B cell (primary cell): ENCODE results near the gene WNT9B. TPM values are rescaled to one million over a fixed set of nuclear protein-coding genes. Genes with fewer than 3 reads are reported as not detected.

ENCODE experiments used
- ATAC-seq: fragments of 200-7000 bp; cut with Tn5 transposase; one replicate; pipeline ENCODE4 v1.10.0; 2021; ENCODE audit warnings: low read depth, mild to moderate bottlenecking, moderate number of reproducible peaks, moderate library complexity
- CTCF ChIA-PET: fragments of 350-600 bp; sonication (Branson Sonifier 250); formaldehyde crosslinking; loops from one replicate; lab custom pipeline; 2021; ENCODE audit warnings: antibody characterized with exemption, inconsistent platforms; lab: Charles Lee
- POLR2A ChIA-PET: fragments of 350-600 bp; sonication (Branson Sonifier 250); formaldehyde crosslinking; loops from one replicate; lab custom pipeline; 2021; ENCODE audit warnings: antibody characterized with exemption; lab: Charles Lee
- DNase-seq: peaks from one replicate; pipeline ENCODE4 v3.0.0; 2013
- H2AFZ ChIP-seq: 2 replicates; pipeline ENCODE4 v1.6.1; 2012; ENCODE audit warnings: mild to moderate bottlenecking, low read depth, low read length; ENCODE audit not compliant: insufficient read depth, poor library complexity, severe bottlenecking
- H3K27ac ChIP-seq, 2 donors: 1 replicate in 1 of 2; 2 replicates in 1 of 2; pipeline ENCODE4 v1.5.1; 2012 to 2013; ENCODE audit warnings: low read length in 2 of 2, mild to moderate bottlenecking in 2 of 2, moderate library complexity in 1 of 2
- H3K27me3 ChIP-seq, 4 experiments: fragments of 200-600 bp in 1 of 4; sonication (generic) in 1 of 4; replicated peaks in 1 of 4; 1 replicate in 2 of 4; 2 replicates in 2 of 4; pipeline versions ENCODE4 v1.6.1 to v1.7.0; 2013 to 2016; ENCODE audit warnings: low read length in 3 of 4, mild to moderate bottlenecking in 2 of 4, mixed read lengths in 1 of 4, moderate library complexity in 1 of 4; ENCODE audit not compliant: insufficient read depth in 4 of 4, control insufficient read depth in 3 of 4; ENCODE audit errors: control extremely low read depth in 1 of 4
- H3K36me3 ChIP-seq, 2 experiments: replicated peaks in 1 of 2; 1 replicate in 1 of 2; 2 replicates in 1 of 2; pipeline versions ENCODE4 v1.6.1 to v1.7.1; 2013; ENCODE audit warnings: low read length in 1 of 2; ENCODE audit not compliant: insufficient read depth in 2 of 2, control insufficient read depth in 1 of 2; ENCODE audit errors: control extremely low read depth in 1 of 2, extremely low read depth in 1 of 2
- H3K4me1 ChIP-seq, 2 donors: fragments of 200-600 bp in 1 of 2; sonication (generic) in 1 of 2; 1 replicate in 1 of 2; 2 replicates in 1 of 2; pipeline versions ENCODE4 v1.5.1 to v1.6.1; 2013 to 2017; ENCODE audit warnings: low read length in 2 of 2; ENCODE audit not compliant: control insufficient read depth in 2 of 2, insufficient read depth in 2 of 2
- H3K4me2 ChIP-seq: replicated peaks from 2 replicates; pipeline ENCODE3; 2012; ENCODE audit warnings: mild to moderate bottlenecking, low read depth, low read length; ENCODE audit not compliant: poor library complexity, severe bottlenecking
- H3K4me3 ChIP-seq, 5 experiments: fragments of 200-600 bp in 1 of 5; sonication (generic) in 1 of 5; 1 replicate in 3 of 5; 2 replicates in 2 of 5; pipeline versions ENCODE4 v1.5.1 to v1.7.0; 2011 to 2016; ENCODE audit warnings: low read length in 4 of 5, mild to moderate bottlenecking in 4 of 5, low read depth in 2 of 5, control low read depth in 1 of 5, moderate library complexity in 1 of 5; ENCODE audit not compliant: insufficient read depth in 1 of 5; ENCODE audit errors: control extremely low read depth in 1 of 5, extremely low read depth in 1 of 5
- H3K79me2 ChIP-seq: fragments of 200-600 bp; sonication (generic); one replicate; pipeline ENCODE4 v1.6.0; 2016; ENCODE audit warnings: low read length; ENCODE audit not compliant: control insufficient read depth, insufficient read depth
- H3K9ac ChIP-seq: fragments of 200-600 bp; sonication (generic); 2 replicates; pipeline ENCODE4 v1.6.1; 2017; ENCODE audit warnings: mild to moderate bottlenecking, low read length, moderate library complexity
- H3K9me3 ChIP-seq, 3 donors: one replicate each; pipeline versions ENCODE4 v1.6.1 to v1.7.1; 2013; ENCODE audit warnings: low read length in 2 of 3; ENCODE audit not compliant: control insufficient read depth in 2 of 3, insufficient read depth in 1 of 3; ENCODE audit errors: control extremely low read depth in 1 of 3
- H4K20me1 ChIP-seq: 2 replicates; pipeline ENCODE4 v1.6.0; 2012; ENCODE audit warnings: mild to moderate bottlenecking, low read length; ENCODE audit not compliant: insufficient read depth, control insufficient read depth, poor library complexity, severe bottlenecking
- H3K27ac Mint-ChIP-seq: one replicate; pipeline ENCODE4 v1.8.0; 2021; ENCODE audit warnings: mixed read lengths
- H3K27me3 Mint-ChIP-seq: one replicate; pipeline ENCODE4 v1.8.0; 2021; ENCODE audit warnings: mixed read lengths
- H3K4me1 Mint-ChIP-seq: one replicate; pipeline ENCODE4 v1.8.0; 2021; ENCODE audit warnings: mixed read lengths
- H3K4me3 Mint-ChIP-seq: one replicate; pipeline ENCODE4 v1.8.0; 2021; ENCODE audit warnings: mixed read lengths
- H3K9me3 Mint-ChIP-seq: one replicate; pipeline ENCODE4 v1.8.0; 2022; ENCODE audit warnings: mixed read lengths; ENCODE audit not compliant: insufficient read depth
- EZH2 ChIP-seq: IDR thresholded peaks from 2 replicates; pipeline ENCODE4 v1.6.1; 2012; ENCODE audit warnings: borderline replicate concordance, low read depth, mild to moderate bottlenecking, moderate library complexity, low read length; ENCODE audit not compliant: insufficient read depth, poor library complexity, severe bottlenecking
- WGBS: methylation state at CpG from one replicate; pipeline ENCODE4 v1.1.5; 2013; ENCODE audit warnings: missing lambda C conversion rate; ENCODE audit not compliant: insufficient coverage; 5-methylcytosine and 5-hydroxymethylcytosine counted together
- intact Hi-C: fragments of 100-400 bp; cut with micrococcal nuclease; formaldehyde crosslinking; loops from one replicate; pipeline ENCODE4 v1.10.0; 2022
- polyA plus RNA-seq: library from polyadenylated mRNA; depleted of rRNA; stranded (reverse); fragments of >200 nt; gene quantifications from 2 replicates; pipeline ENCODE4 v1.2.3, GENCODE V29; 2012
- total RNA-seq, 2 donors: library from RNA; stranded (reverse); fragments of 120-200 nt in 1 of 2; gene quantifications; 1 replicate in 1 of 2; 2 replicates in 1 of 2; pipeline versions ENCODE4 v1.2.3 to v1.2.4, GENCODE V29; 2013 to 2022
- TF ChIP-seq, protein P1 (sequence below): fragments of 200-600 bp; IDR thresholded peaks from one replicate; pipeline ENCODE4 v1.8.0; 2022; ENCODE audit warnings: antibody characterized with exemption, mild to moderate bottlenecking

Gene WNT9B
- total and polyA plus RNA-seq, 2 donors (not counting 1 experiment from before 2014, with no cell fraction given) = not detected

- Histone ChIP-seq H4K20me1 (no peaks in the 10 kb centered on the region), H3K9ac (peak within 1 kb of the TSS; percentile 73), H3K4me3 (peak within 1 kb of the TSS in 4 of 5 experiments; percentile 42 to 72 (median 60)), H3K4me2 (peak within 1 kb of the TSS; percentile 93), H3K4me1 (peaks cover 47 to 60% of the 10 kb centered on the region in 2 donors), H2AFZ (peak within 1 kb of the TSS; percentile 75), H3K27ac (no peak within 1 kb of the TSS), H3K27me3 (peaks cover 0 to 94% (median 59%) of the 10 kb centered on the region in 4 experiments), H3K79me2 (no peaks in the 10 kb centered on the region), H3K9me3 (peaks cover 0 to 33% (median 0%) of the 10 kb centered on the region in 3 donors), H3K36me3 (no peaks in the 10 kb centered on the region)
- Mint-ChIP-seq H3K27ac (no peak within 1 kb of the TSS), H3K4me3 (peak within 1 kb of the TSS; percentile 89), H3K9me3 (no peaks in the 10 kb centered on the region), H3K27me3 (peaks cover 69% of the 10 kb centered on the region), H3K4me1 (peaks cover 39% of the 10 kb centered on the region)
- ChIA-PET POLR2A (no interaction called here), CTCF (no interaction called here)
- 3% methylated on average over 43 of the region's 47 CpGs for WGBS
- TF ChIP-seq, protein P1, sequence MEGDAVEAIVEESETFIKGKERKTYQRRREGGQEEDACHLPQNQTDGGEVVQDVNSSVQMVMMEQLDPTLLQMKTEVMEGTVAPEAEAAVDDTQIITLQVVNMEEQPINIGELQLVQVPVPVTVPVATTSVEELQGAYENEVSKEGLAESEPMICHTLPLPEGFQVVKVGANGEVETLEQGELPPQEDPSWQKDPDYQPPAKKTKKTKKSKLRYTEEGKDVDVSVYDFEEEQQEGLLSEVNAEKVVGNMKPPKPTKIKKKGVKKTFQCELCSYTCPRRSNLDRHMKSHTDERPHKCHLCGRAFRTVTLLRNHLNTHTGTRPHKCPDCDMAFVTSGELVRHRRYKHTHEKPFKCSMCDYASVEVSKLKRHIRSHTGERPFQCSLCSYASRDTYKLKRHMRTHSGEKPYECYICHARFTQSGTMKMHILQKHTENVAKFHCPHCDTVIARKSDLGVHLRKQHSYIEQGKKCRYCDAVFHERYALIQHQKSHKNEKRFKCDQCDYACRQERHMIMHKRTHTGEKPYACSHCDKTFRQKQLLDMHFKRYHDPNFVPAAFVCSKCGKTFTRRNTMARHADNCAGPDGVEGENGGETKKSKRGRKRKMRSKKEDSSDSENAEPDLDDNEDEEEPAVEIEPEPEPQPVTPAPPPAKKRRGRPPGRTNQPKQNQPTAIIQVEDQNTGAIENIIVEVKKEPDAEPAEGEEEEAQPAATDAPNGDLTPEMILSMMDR = no peak
- no peak for TF ChIP-seq EZH2
- intact Hi-C loops = no loop called here
- ATAC-seq = peak; percentile 71
- DNase-seq = peak; percentile 72
Measured at GRCh38 chr17:46818316-46818928, 33.0 kb upstream of the WNT9B start, which contains the start of gene WNT3. Gene WNT3, minus strand, starts transcription at chr17:46818692. Its CDS starts 95 bp downstream, at chr17:46818597.
